ENCODE data around the gene FAM20C.

Gene FAM20C

GRCh38 chr7:281637-282036 lies 89.3 kb downstream of the FAM20C start:
- H3K27me3 Mint-ChIP-seq (ENCODE audit: low read depth, poor library complexity): peaks cover 62% of the 10 kb centered on the region
- no peak for TF ChIP-seq CTCF (IDR thresholded peaks at IDR 0.05)
- DNase-seq: no peak
- peaks cover 40% of the 10 kb centered on the region for H3K9me3 Mint-ChIP-seq
- peaks cover 7% of the 10 kb centered on the region for H3K4me1 Mint-ChIP-seq
- H3K36me3 Mint-ChIP-seq (ENCODE audit: low read depth): no peaks in the 10 kb centered on the region
- no peak overlapping the region for H3K27ac Mint-ChIP-seq
- no peak overlapping the region for H3K4me3 Mint-ChIP-seq

- peaks cover 7% of the 10 kb centered on the region for H3K4me1 Mint-ChIP-seq
- no peaks in the 10 kb centered on the region for H3K36me3 Mint-ChIP-seq (ENCODE audit: low read depth)
- no peak for DNase-seq
- peaks cover 65% of the 10 kb centered on the region for H3K27me3 Mint-ChIP-seq (ENCODE audit: low read depth, poor library complexity)
- TF ChIP-seq CTCF (IDR thresholded peaks at IDR 0.05): no peak
- H3K4me3 Mint-ChIP-seq: no peak overlapping the region
- H3K27ac Mint-ChIP-seq: no peak overlapping the region
- H3K9me3 Mint-ChIP-seq: peaks cover 34% of the 10 kb centered on the region
Measured at GRCh38 chr7:282621-283020, 90.2 kb downstream of the FAM20C start.

GRCh38 chr7:284762-285722 lies 92.7 kb downstream of the FAM20C start:
- no peak for TF ChIP-seq CTCF (IDR thresholded peaks at IDR 0.05)
- Mint-ChIP-seq H3K9me3 (peaks cover 41% of the 10 kb centered on the region), H3K4me3 (no peak overlapping the region), H3K4me1 (peaks cover 7% of the 10 kb centered on the region), H3K36me3 (ENCODE audit: low read depth) (no peaks in the 10 kb centered on the region), H3K27ac (no peak overlapping the region), H3K27me3 (ENCODE audit: low read depth, poor library complexity) (peaks cover 73% of the 10 kb centered on the region)
- DNase-seq: no peak

GRCh38 chr7:285731-286130 lies 93.4 kb downstream of the FAM20C start:
- H3K4me3 Mint-ChIP-seq: no peak overlapping the region
- DNase-seq: no peak
- TF ChIP-seq CTCF (IDR thresholded peaks at IDR 0.05): no peak
- H3K9me3 Mint-ChIP-seq: peaks cover 40% of the 10 kb centered on the region
- no peak overlapping the region for H3K27ac Mint-ChIP-seq
- peaks cover 72% of the 10 kb centered on the region for H3K27me3 Mint-ChIP-seq (ENCODE audit: low read depth, poor library complexity)
- peaks cover 7% of the 10 kb centered on the region for H3K4me1 Mint-ChIP-seq
- no peaks in the 10 kb centered on the region for H3K36me3 Mint-ChIP-seq (ENCODE audit: low read depth)

- no peak for TF ChIP-seq CTCF (IDR thresholded peaks at IDR 0.05)
- H3K36me3 Mint-ChIP-seq (ENCODE audit: low read depth): no peaks in the 10 kb centered on the region
- H3K9me3 Mint-ChIP-seq: peaks cover 36% of the 10 kb centered on the region
- H3K4me3 Mint-ChIP-seq: no peak overlapping the region
- peaks cover 7% of the 10 kb centered on the region for H3K4me1 Mint-ChIP-seq
- H3K27me3 Mint-ChIP-seq (ENCODE audit: low read depth, poor library complexity): peaks cover 71% of the 10 kb centered on the region
- no peak for DNase-seq
- H3K27ac Mint-ChIP-seq: no peak overlapping the region
Measured at GRCh38 chr7:286266-286665, 93.9 kb downstream of the FAM20C start.

GRCh38 chr7:288671-289101 lies 96.3 kb downstream of the FAM20C start:
- no peak overlapping the region for H3K4me3 Mint-ChIP-seq

More at GRCh38 chr7:288671-289101, 96.3 kb downstream of the FAM20C start:
- peaks cover 32% of the 10 kb centered on the region for H3K9me3 Mint-ChIP-seq
- H3K27ac Mint-ChIP-seq: no peak overlapping the region
- TF ChIP-seq CTCF (IDR thresholded peaks at IDR 0.05): no peak
- H3K27me3 Mint-ChIP-seq (ENCODE audit: low read depth, poor library complexity): peaks cover 79% of the 10 kb centered on the region
- H3K36me3 Mint-ChIP-seq (ENCODE audit: low read depth): no peaks in the 10 kb centered on the region
- peaks cover 18% of the 10 kb centered on the region for H3K4me1 Mint-ChIP-seq
- no peak for DNase-seq

Measured in nephron progenitor cell (in vitro differentiated cells).